KMS-11 (cell line): ENCODE data around the gene SPOCD1.

Experiments used
- H2AFZ ChIP-seq: fragments of 200-600 bp; sonication (generic); 2 replicates; pipeline ENCODE4 v1.6.1; 2016; ENCODE audit warnings: antibody characterized with exemption, mixed run types, low read depth
- H3K27ac ChIP-seq: fragments of 200-600 bp; sonication (generic); 2 replicates; pipeline ENCODE4 v1.6.1; 2016; ENCODE audit warnings: mild to moderate bottlenecking, mixed run types
- H3K27me3 ChIP-seq: fragments of 200-600 bp; sonication (generic); 2 replicates; pipeline ENCODE4 v1.6.1; 2017; ENCODE audit warnings: mild to moderate bottlenecking, low read depth, mixed run types, moderate library complexity; ENCODE audit not compliant: insufficient read depth
- H3K36me3 ChIP-seq: fragments of 200-600 bp; sonication (generic); 2 replicates; pipeline ENCODE4 v1.6.1; 2017; ENCODE audit warnings: mild to moderate bottlenecking, mixed run types; ENCODE audit not compliant: insufficient read depth
- H3K4me1 ChIP-seq: fragments of 200-600 bp; sonication (generic); 2 replicates; pipeline ENCODE4 v1.6.1; 2016; ENCODE audit warnings: mild to moderate bottlenecking, low read depth, mixed run types; ENCODE audit not compliant: poor library complexity, severe bottlenecking
- H3K4me2 ChIP-seq: fragments of 200-600 bp; sonication (generic); 2 replicates; pipeline ENCODE4 v1.7.0; 2016; ENCODE audit warnings: mild to moderate bottlenecking, mixed run types
- H3K4me3 ChIP-seq: fragments of 200-600 bp; sonication (generic); IDR thresholded peaks from 2 replicates; pipeline ENCODE4 v1.6.1; 2017; ENCODE audit warnings: low read depth, low read length, mixed read lengths; ENCODE audit not compliant: insufficient read depth
- H3K79me2 ChIP-seq: fragments of 200-600 bp; sonication (generic); 2 replicates; pipeline ENCODE4 v1.6.1; 2016; ENCODE audit warnings: low read depth, mixed run types; ENCODE audit not compliant: insufficient read depth
- H3K9ac ChIP-seq: fragments of 200-600 bp; sonication (generic); 2 replicates; pipeline ENCODE4 v1.6.1; 2016; ENCODE audit warnings: mild to moderate bottlenecking, mixed run types
- H4K20me1 ChIP-seq: fragments of 200-600 bp; sonication (generic); 2 replicates; pipeline ENCODE4 v1.6.1; 2016; ENCODE audit warnings: mild to moderate bottlenecking, mixed run types; ENCODE audit not compliant: insufficient read depth
- CTCF ChIP-seq: fragments of 200-600 bp; sonication (generic); conservative IDR thresholded peaks from 2 replicates; pipeline ENCODE4 v1.6.1; 2017; ENCODE audit warnings: low read depth, mild to moderate bottlenecking, antibody characterized with exemption, low read length, moderate library complexity, mixed read lengths

SPOCD1 gene

GRCh38 chr1:31799895-31800673, 15.7 kb downstream of the SPOCD1 start:
- Histone ChIP-seq H2AFZ (no peak overlapping the region), H3K36me3 (no peaks in the 10 kb centered on the region), H3K4me3 (no peak overlapping the region), H3K27me3 (peaks cover 24% of the 10 kb centered on the region), H3K9ac (no peak overlapping the region), H3K27ac (no peak overlapping the region), H3K4me1 (no peaks in the 10 kb centered on the region), H3K4me2 (no peak overlapping the region), H3K79me2 (no peaks in the 10 kb centered on the region), H4K20me1 (no peaks in the 10 kb centered on the region; the same call in 1 of the 2 replicates)
- TF ChIP-seq CTCF = no peak

- H3K4me3 ChIP-seq = no peak overlapping the region
- peaks cover 27% of the 10 kb centered on the region for H3K27me3 ChIP-seq
- no peaks in the 10 kb centered on the region for H3K79me2 ChIP-seq
- no peak overlapping the region for H2AFZ ChIP-seq
- no peak overlapping the region for H3K4me2 ChIP-seq
- H3K4me1 ChIP-seq = no peaks in the 10 kb centered on the region
- H3K27ac ChIP-seq = no peak overlapping the region
- H4K20me1 ChIP-seq = no peaks in the 10 kb centered on the region; the same call in 1 of the 2 replicates
- H3K36me3 ChIP-seq = no peaks in the 10 kb centered on the region
- TF ChIP-seq CTCF = no peak
- H3K9ac ChIP-seq = no peak overlapping the region
These were observed 16.5 kb downstream of the SPOCD1 start for GRCh38 chr1:31799196-31799894.

GRCh38 chr1:31798433-31799195, 17.2 kb downstream of the SPOCD1 start:
- no peaks in the 10 kb centered on the region for H4K20me1 ChIP-seq
- H3K4me1 ChIP-seq = no peaks in the 10 kb centered on the region
- H3K4me2 ChIP-seq = no peak overlapping the region
- H3K27me3 ChIP-seq = peaks cover 27% of the 10 kb centered on the region
- no peak overlapping the region for H3K27ac ChIP-seq
- no peak overlapping the region for H3K4me3 ChIP-seq
- no peak for TF ChIP-seq CTCF
- no peak overlapping the region for H2AFZ ChIP-seq
- H3K9ac ChIP-seq = no peak overlapping the region
- H3K79me2 ChIP-seq = no peaks in the 10 kb centered on the region
- H3K36me3 ChIP-seq = no peaks in the 10 kb centered on the region

GRCh38 chr1:31798086-31798432, 17.8 kb downstream of the SPOCD1 start:
- no peaks in the 10 kb centered on the region for H3K79me2 ChIP-seq
- H3K4me3 ChIP-seq = no peak overlapping the region
- no peak overlapping the region for H3K9ac ChIP-seq
- TF ChIP-seq CTCF = no peak
- no peaks in the 10 kb centered on the region for H3K4me1 ChIP-seq
- H3K4me2 ChIP-seq = no peak overlapping the region
- H3K36me3 ChIP-seq = no peaks in the 10 kb centered on the region
- no peaks in the 10 kb centered on the region for H4K20me1 ChIP-seq
- peaks cover 27% of the 10 kb centered on the region for H3K27me3 ChIP-seq
- H2AFZ ChIP-seq = no peak overlapping the region
- no peak overlapping the region for H3K27ac ChIP-seq
